ENCODE measurements around the gene ART1.

DNA sequence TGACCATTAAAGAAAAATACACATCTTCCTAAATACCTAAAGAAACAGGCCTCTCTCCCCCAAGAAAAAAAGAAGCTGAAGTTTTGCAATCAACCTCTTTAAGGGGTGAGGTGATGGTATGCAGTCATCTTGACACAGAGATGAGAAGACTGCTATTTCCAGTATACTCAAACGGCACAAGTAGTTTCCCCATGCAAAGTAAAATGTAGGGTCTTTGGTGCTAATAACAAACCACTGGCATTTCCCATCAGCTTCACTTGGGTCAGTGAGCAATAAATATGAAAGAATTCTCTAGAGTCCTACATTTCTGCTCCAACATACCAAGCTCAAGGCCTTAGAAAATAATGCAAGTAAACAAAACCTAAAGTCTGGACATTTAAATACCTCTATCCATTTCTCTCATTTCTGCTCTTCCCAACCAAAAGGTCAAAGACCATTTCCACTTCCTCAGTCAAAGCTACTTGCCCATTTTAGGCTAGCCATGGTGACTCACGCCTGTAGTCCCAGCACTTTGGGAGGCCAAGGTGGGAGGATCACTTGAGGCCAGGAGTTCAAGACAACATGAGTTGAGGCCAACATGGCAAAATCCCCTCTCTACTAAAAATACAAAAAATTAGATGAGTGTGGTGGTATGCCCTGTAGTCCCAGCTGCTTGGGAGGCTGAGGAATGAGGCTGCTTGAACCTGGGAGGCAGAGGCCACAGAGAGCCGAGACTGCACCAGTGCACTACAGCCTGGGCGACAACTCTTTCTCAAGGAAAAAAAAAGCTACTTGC, 65.7 kb downstream of the ART1 start:
- TF ChIP-seq, protein P1, sequence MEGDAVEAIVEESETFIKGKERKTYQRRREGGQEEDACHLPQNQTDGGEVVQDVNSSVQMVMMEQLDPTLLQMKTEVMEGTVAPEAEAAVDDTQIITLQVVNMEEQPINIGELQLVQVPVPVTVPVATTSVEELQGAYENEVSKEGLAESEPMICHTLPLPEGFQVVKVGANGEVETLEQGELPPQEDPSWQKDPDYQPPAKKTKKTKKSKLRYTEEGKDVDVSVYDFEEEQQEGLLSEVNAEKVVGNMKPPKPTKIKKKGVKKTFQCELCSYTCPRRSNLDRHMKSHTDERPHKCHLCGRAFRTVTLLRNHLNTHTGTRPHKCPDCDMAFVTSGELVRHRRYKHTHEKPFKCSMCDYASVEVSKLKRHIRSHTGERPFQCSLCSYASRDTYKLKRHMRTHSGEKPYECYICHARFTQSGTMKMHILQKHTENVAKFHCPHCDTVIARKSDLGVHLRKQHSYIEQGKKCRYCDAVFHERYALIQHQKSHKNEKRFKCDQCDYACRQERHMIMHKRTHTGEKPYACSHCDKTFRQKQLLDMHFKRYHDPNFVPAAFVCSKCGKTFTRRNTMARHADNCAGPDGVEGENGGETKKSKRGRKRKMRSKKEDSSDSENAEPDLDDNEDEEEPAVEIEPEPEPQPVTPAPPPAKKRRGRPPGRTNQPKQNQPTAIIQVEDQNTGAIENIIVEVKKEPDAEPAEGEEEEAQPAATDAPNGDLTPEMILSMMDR (IDR thresholded peaks at IDR 0.05), result no peak
- no peak for TF ChIP-seq POLR2A (IDR thresholded peaks at IDR 0.05)

Measured in ovary (tissue), 3 donors.